IPS-20b (cell line): ENCODE data around the gene INKA1.

ENCODE experiments used
- H3K27ac ChIP-seq: one replicate; pipeline ENCODE4 v1.5.1; 2013; ENCODE audit warnings: low read length
- H3K27me3 ChIP-seq: 2 replicates; pipeline ENCODE4 v1.6.1; 2013; ENCODE audit warnings: mild to moderate bottlenecking, low read length, inconsistent platforms; ENCODE audit not compliant: insufficient read depth
- H3K36me3 ChIP-seq: 2 replicates; pipeline ENCODE4 v1.6.1; 2013; ENCODE audit warnings: low read depth, mild to moderate bottlenecking, inconsistent platforms, low read length, moderate library complexity; ENCODE audit not compliant: insufficient read depth
- H3K4me1 ChIP-seq: 2 replicates; pipeline ENCODE4 v1.6.1; 2013; ENCODE audit warnings: mild to moderate bottlenecking, control low read depth, inconsistent platforms, low read length, moderate library complexity; ENCODE audit not compliant: insufficient read depth
- H3K4me3 ChIP-seq: 2 replicates; pipeline ENCODE4 v1.5.1; 2013; ENCODE audit warnings: mild to moderate bottlenecking, low read length, inconsistent platforms
- H3K9ac ChIP-seq: 2 replicates; pipeline ENCODE4 v1.6.1; 2013; ENCODE audit warnings: low read depth, mild to moderate bottlenecking, inconsistent platforms, low read length, moderate library complexity
- H3K9me3 ChIP-seq: 2 replicates; pipeline ENCODE4 v1.6.1; 2013; ENCODE audit warnings: mild to moderate bottlenecking, low read depth, low read length, inconsistent platforms; ENCODE audit not compliant: insufficient read depth

Gene INKA1

GRCh38 chr3:49802719-49803464 is at the start of gene INKA1:
Gene INKA1 (plus strand): TSS chr3:49803261. CDS start chr3:49803393, 132 bp downstream.
- peaks cover 5% of the 10 kb centered on the region; the same call in 1 of the 2 replicates for H3K4me1 ChIP-seq
- peaks cover 57% of the 10 kb centered on the region for H3K27me3 ChIP-seq
- H3K9ac ChIP-seq: peak within 1 kb of the TSS; percentile 58; the same call in 1 of the 2 replicates
- no peaks in the 10 kb centered on the region for H3K36me3 ChIP-seq
- peak within 1 kb of the TSS; percentile 91 for H3K4me3 ChIP-seq
- H3K9me3 ChIP-seq: no peaks in the 10 kb centered on the region
- no peak within 1 kb of the TSS for H3K27ac ChIP-seq

GRCh38 chr3:49754536-49754935 is 48.5 kb upstream of the INKA1 start:
- Histone ChIP-seq H3K36me3 (no peaks in the 10 kb centered on the region), H3K9ac (no peak overlapping the region), H3K9me3 (no peaks in the 10 kb centered on the region), H3K4me1 (no peaks in the 10 kb centered on the region), H3K27me3 (no peaks in the 10 kb centered on the region), H3K27ac (no peak overlapping the region), H3K4me3 (no peak overlapping the region)

GRCh38 chr3:49756036-49756435 is 47.0 kb upstream of the INKA1 start:
- no peak overlapping the region for H3K27ac ChIP-seq
- H3K9ac ChIP-seq: no peak overlapping the region
- H3K4me3 ChIP-seq: no peak overlapping the region
- H3K9me3 ChIP-seq: no peaks in the 10 kb centered on the region
- no peaks in the 10 kb centered on the region for H3K27me3 ChIP-seq
- H3K4me1 ChIP-seq: no peaks in the 10 kb centered on the region
- no peaks in the 10 kb centered on the region for H3K36me3 ChIP-seq

GRCh38 chr3:49757197-49757596 is 45.9 kb upstream of the INKA1 start:
- Histone ChIP-seq H3K36me3 (no peaks in the 10 kb centered on the region), H3K9ac (no peak overlapping the region), H3K27me3 (no peaks in the 10 kb centered on the region), H3K9me3 (no peaks in the 10 kb centered on the region), H3K4me3 (no peak overlapping the region), H3K4me1 (no peaks in the 10 kb centered on the region), H3K27ac (no peak overlapping the region)

- H3K9me3 ChIP-seq: no peaks in the 10 kb centered on the region
- no peaks in the 10 kb centered on the region for H3K4me1 ChIP-seq
- no peak overlapping the region for H3K27ac ChIP-seq
- no peak overlapping the region for H3K9ac ChIP-seq
- no peaks in the 10 kb centered on the region for H3K36me3 ChIP-seq
- H3K27me3 ChIP-seq: no peaks in the 10 kb centered on the region
- H3K4me3 ChIP-seq: no peak overlapping the region
Observed at GRCh38 chr3:49759226-49759625, 43.8 kb upstream of the INKA1 start.

GRCh38 chr3:49761661-49762060 is 41.4 kb upstream of the INKA1 start:
- Histone ChIP-seq H3K27me3 (no peaks in the 10 kb centered on the region), H3K4me3 (no peak overlapping the region), H3K9me3 (no peaks in the 10 kb centered on the region), H3K27ac (no peak overlapping the region), H3K9ac (no peak overlapping the region), H3K36me3 (no peaks in the 10 kb centered on the region), H3K4me1 (no peaks in the 10 kb centered on the region)

- Histone ChIP-seq H3K4me3 (no peak overlapping the region), H3K9ac (no peak overlapping the region), H3K9me3 (no peaks in the 10 kb centered on the region), H3K27ac (no peak overlapping the region), H3K27me3 (no peaks in the 10 kb centered on the region), H3K36me3 (no peaks in the 10 kb centered on the region), H3K4me1 (no peaks in the 10 kb centered on the region)
Observed at GRCh38 chr3:49763981-49764380, 39.1 kb upstream of the INKA1 start.

- no peaks in the 10 kb centered on the region for H3K9me3 ChIP-seq
- H3K36me3 ChIP-seq: no peaks in the 10 kb centered on the region
- H3K4me1 ChIP-seq: no peaks in the 10 kb centered on the region
- no peaks in the 10 kb centered on the region for H3K27me3 ChIP-seq
- H3K27ac ChIP-seq: no peak overlapping the region
- no peak overlapping the region for H3K4me3 ChIP-seq
- H3K9ac ChIP-seq: no peak overlapping the region
Observed at GRCh38 chr3:49769286-49769915, 33.7 kb upstream of the INKA1 start.

GRCh38 chr3:49769926-49770325 is 33.1 kb upstream of the INKA1 start:
- no peaks in the 10 kb centered on the region for H3K4me1 ChIP-seq
- no peak overlapping the region for H3K27ac ChIP-seq
- H3K9me3 ChIP-seq: no peaks in the 10 kb centered on the region
- H3K9ac ChIP-seq: no peak overlapping the region
- no peaks in the 10 kb centered on the region for H3K36me3 ChIP-seq
- no peak overlapping the region for H3K4me3 ChIP-seq
- H3K27me3 ChIP-seq: no peaks in the 10 kb centered on the region

- H3K27me3 ChIP-seq: no peaks in the 10 kb centered on the region
- H3K9me3 ChIP-seq: no peaks in the 10 kb centered on the region
- H3K36me3 ChIP-seq: peaks cover 10% of the 10 kb centered on the region; the same call in 1 of the 2 replicates
- H3K4me3 ChIP-seq: no peak overlapping the region
- H3K4me1 ChIP-seq: no peaks in the 10 kb centered on the region
- H3K27ac ChIP-seq: no peak overlapping the region
- H3K9ac ChIP-seq: no peak overlapping the region
Observed at GRCh38 chr3:49771340-49771938, 31.6 kb upstream of the INKA1 start.

GRCh38 chr3:49772703-49773102 is 30.4 kb upstream of the INKA1 start:
- H3K27me3 ChIP-seq: no peaks in the 10 kb centered on the region
- peaks cover 15% of the 10 kb centered on the region; the same call in 1 of the 2 replicates for H3K36me3 ChIP-seq
- no peak overlapping the region for H3K4me3 ChIP-seq
- H3K27ac ChIP-seq: no peak overlapping the region
- H3K9me3 ChIP-seq: no peaks in the 10 kb centered on the region
- no peaks in the 10 kb centered on the region for H3K4me1 ChIP-seq
- no peak overlapping the region for H3K9ac ChIP-seq

GRCh38 chr3:49775538-49775937 is 27.5 kb upstream of the INKA1 start:
- no peaks in the 10 kb centered on the region for H3K27me3 ChIP-seq
- no peak overlapping the region for H3K4me3 ChIP-seq
- no peaks in the 10 kb centered on the region for H3K9me3 ChIP-seq
- H3K9ac ChIP-seq: no peak overlapping the region
- no peaks in the 10 kb centered on the region for H3K4me1 ChIP-seq
- peaks cover 27% of the 10 kb centered on the region; the same call in 1 of the 2 replicates for H3K36me3 ChIP-seq
- no peak overlapping the region for H3K27ac ChIP-seq
